Measurements from ENCODE around the gene ALG1L2. TPM values are rescaled to one million over a fixed set of nuclear protein-coding genes. Genes with fewer than 3 reads are reported as not detected.
A peak's percentile ranks its signal among the peaks of the same experiment; 100 is the strongest.
"Not testable (repeated sequence)": the region's sequence is repeated elsewhere in the genome, so short reads cannot be mapped to it uniquely, and the experiment has no call there.

ALG1L2 gene
- total RNA-seq, 1 donor from 2014 or later: not detected

GRCh38 chr3:130097690-130098638, 16.3 kb downstream of the ALG1L2 start:
- peak; percentile 48 for TF ChIP-seq CTCF (IDR thresholded peaks at IDR 0.05; ENCODE audit: insufficient read depth, low read length, poor library complexity, severe bottlenecking)

GRCh38 chr3:130098639-130099385, 17.2 kb downstream of the ALG1L2 start:
- H3K4me3 ChIP-seq (ENCODE audit: low read depth, low read length); H3K27me3 ChIP-seq (ENCODE audit: control insufficient read depth, insufficient read depth, low read length); H3K36me3 ChIP-seq (ENCODE audit: control insufficient read depth, insufficient read depth, low read length); DNase-seq (ENCODE audit: low read depth): not testable (repeated sequence)

More at GRCh38 chr3:130097690-130098638, 16.3 kb downstream of the ALG1L2 start:
- not testable (repeated sequence) for DNase-seq (ENCODE audit: low read depth); H3K4me3 ChIP-seq (ENCODE audit: low read depth, low read length); H3K27me3 ChIP-seq (ENCODE audit: control insufficient read depth, insufficient read depth, low read length); H3K36me3 ChIP-seq (ENCODE audit: control insufficient read depth, insufficient read depth, low read length)

- H3K4me3 ChIP-seq (ENCODE audit: low read depth, low read length); H3K36me3 ChIP-seq (ENCODE audit: control insufficient read depth, insufficient read depth, low read length); H3K27me3 ChIP-seq (ENCODE audit: control insufficient read depth, insufficient read depth, low read length); DNase-seq (ENCODE audit: low read depth): not testable (repeated sequence)
These were observed 20.9 kb downstream of the ALG1L2 start for GRCh38 chr3:130102545-130102944.

- H3K4me3 ChIP-seq (ENCODE audit: low read depth, low read length); H3K36me3 ChIP-seq (ENCODE audit: control insufficient read depth, insufficient read depth, low read length); H3K27me3 ChIP-seq (ENCODE audit: control insufficient read depth, insufficient read depth, low read length); DNase-seq (ENCODE audit: low read depth): not testable (repeated sequence)
These were observed 22.6 kb downstream of the ALG1L2 start for GRCh38 chr3:130104191-130104590.

GRCh38 chr3:130107333-130107995, 25.8 kb downstream of the ALG1L2 start:
- not testable (repeated sequence) for DNase-seq (ENCODE audit: low read depth); H3K27me3 ChIP-seq (ENCODE audit: control insufficient read depth, insufficient read depth, low read length); H3K4me3 ChIP-seq (ENCODE audit: low read depth, low read length); H3K36me3 ChIP-seq (ENCODE audit: control insufficient read depth, insufficient read depth, low read length)

GRCh38 chr3:130108836-130109585, 27.4 kb downstream of the ALG1L2 start:
- H3K36me3 ChIP-seq (ENCODE audit: control insufficient read depth, insufficient read depth, low read length); H3K4me3 ChIP-seq (ENCODE audit: low read depth, low read length); H3K27me3 ChIP-seq (ENCODE audit: control insufficient read depth, insufficient read depth, low read length); DNase-seq (ENCODE audit: low read depth): not testable (repeated sequence)

GRCh38 chr3:130110386-130111169, 28.9 kb downstream of the ALG1L2 start:
- H3K27me3 ChIP-seq (ENCODE audit: control insufficient read depth, insufficient read depth, low read length); H3K36me3 ChIP-seq (ENCODE audit: control insufficient read depth, insufficient read depth, low read length); DNase-seq (ENCODE audit: low read depth): not testable (repeated sequence)
- H3K4me3 ChIP-seq (ENCODE audit: low read depth, low read length): peak overlapping the region; percentile 88

- Histone ChIP-seq H3K36me3 (ENCODE audit: control insufficient read depth, insufficient read depth, low read length) (no peaks in the 10 kb centered on the region), H3K4me3 (ENCODE audit: low read depth, low read length) (peak overlapping the region; percentile 88), H3K27me3 (ENCODE audit: control insufficient read depth, insufficient read depth, low read length) (no peaks in the 10 kb centered on the region)
- peak; percentile 86 for DNase-seq (ENCODE audit: low read depth)
- no peak for TF ChIP-seq CTCF (IDR thresholded peaks at IDR 0.05; ENCODE audit: insufficient read depth, low read length, poor library complexity, severe bottlenecking)
These were observed 29.7 kb downstream of the ALG1L2 start for GRCh38 chr3:130111185-130111864.

- DNase-seq (ENCODE audit: low read depth): peak; percentile 59
- H3K27me3 ChIP-seq (ENCODE audit: control insufficient read depth, insufficient read depth, low read length); H3K36me3 ChIP-seq (ENCODE audit: control insufficient read depth, insufficient read depth, low read length): not testable (repeated sequence)
- peak overlapping the region; percentile 66 for H3K4me3 ChIP-seq (ENCODE audit: low read depth, low read length)
These were observed 30.5 kb downstream of the ALG1L2 start for GRCh38 chr3:130111865-130112747.

- H3K27me3 ChIP-seq (ENCODE audit: control insufficient read depth, insufficient read depth, low read length); H3K36me3 ChIP-seq (ENCODE audit: control insufficient read depth, insufficient read depth, low read length); DNase-seq (ENCODE audit: low read depth): not testable (repeated sequence)
- peak overlapping the region; percentile 66 for H3K4me3 ChIP-seq (ENCODE audit: low read depth, low read length)
These were observed 31.1 kb downstream of the ALG1L2 start for GRCh38 chr3:130112748-130113073.

Measured in kidney epithelial cell (primary cell).